Fibroblast of lung (primary cell): Measurements from ENCODE around the gene SH3RF1.

ENCODE experiments used
- EZH2 ChIP-seq: IDR thresholded peaks from 2 replicates; pipeline ENCODE4 v1.5.1; 2012; ENCODE audit warnings: low read length, control low read depth, mild to moderate bottlenecking; ENCODE audit errors: missing control alignments
- TF ChIP-seq, protein P1 (sequence below), 2 donors: IDR thresholded peaks in 1 of 2; conservative IDR thresholded peaks in 1 of 2; 1 replicate in 1 of 2; 2 replicates in 1 of 2; pipeline ENCODE4 v1.5.1; 2011 to 2012; ENCODE audit warnings: low read length in 2 of 2, control low read depth in 1 of 2, inconsistent platforms in 1 of 2, low read depth in 1 of 2, mild to moderate bottlenecking in 1 of 2

DNA sequence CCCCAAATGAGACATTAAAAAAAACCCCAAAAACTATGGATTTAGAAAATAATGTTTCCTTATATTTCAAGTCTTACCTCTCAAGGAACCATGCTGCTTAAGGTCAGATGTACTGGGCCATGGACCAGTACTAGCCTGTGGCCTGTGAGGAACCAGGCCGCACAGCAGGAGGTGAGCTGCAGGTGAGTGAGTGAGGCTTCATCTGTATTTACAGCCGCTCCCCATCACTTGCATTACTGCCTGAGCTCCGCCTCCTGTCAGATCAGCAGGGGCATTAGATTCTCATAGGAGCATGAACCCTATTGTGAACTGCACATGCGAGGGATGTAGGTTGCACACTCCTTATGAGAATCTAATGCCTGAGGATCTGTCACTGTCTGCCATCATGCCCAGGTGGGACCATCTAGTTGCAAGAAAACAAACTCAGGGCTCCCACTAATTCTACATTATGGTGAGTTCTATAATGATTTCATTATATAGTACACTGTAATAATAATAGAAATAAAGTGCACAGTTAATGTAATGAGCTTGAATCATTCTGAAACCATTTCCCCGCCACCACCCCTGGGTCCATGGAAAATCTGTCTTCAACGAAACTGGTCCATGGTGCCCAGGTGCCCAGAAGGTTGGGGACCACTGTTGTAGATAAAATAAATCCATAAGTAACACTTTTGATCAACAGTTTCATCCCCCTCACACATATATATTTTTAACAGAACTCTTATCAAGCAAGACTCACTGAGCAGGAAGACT, 155.4 kb downstream of the SH3RF1 start:
- TF ChIP-seq, protein P1, sequence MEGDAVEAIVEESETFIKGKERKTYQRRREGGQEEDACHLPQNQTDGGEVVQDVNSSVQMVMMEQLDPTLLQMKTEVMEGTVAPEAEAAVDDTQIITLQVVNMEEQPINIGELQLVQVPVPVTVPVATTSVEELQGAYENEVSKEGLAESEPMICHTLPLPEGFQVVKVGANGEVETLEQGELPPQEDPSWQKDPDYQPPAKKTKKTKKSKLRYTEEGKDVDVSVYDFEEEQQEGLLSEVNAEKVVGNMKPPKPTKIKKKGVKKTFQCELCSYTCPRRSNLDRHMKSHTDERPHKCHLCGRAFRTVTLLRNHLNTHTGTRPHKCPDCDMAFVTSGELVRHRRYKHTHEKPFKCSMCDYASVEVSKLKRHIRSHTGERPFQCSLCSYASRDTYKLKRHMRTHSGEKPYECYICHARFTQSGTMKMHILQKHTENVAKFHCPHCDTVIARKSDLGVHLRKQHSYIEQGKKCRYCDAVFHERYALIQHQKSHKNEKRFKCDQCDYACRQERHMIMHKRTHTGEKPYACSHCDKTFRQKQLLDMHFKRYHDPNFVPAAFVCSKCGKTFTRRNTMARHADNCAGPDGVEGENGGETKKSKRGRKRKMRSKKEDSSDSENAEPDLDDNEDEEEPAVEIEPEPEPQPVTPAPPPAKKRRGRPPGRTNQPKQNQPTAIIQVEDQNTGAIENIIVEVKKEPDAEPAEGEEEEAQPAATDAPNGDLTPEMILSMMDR (conservative IDR thresholded peaks at IDR 0.05 in 1 of 2, IDR thresholded peaks at IDR 0.05 in 1 of 2; ENCODE audit: low read depth in 1 of 2, low read length in 2 of 2), result no peak
- TF ChIP-seq EZH2, result no peak
